Eye (tissue), 1 donor: ENCODE measurements around the gene PPCDC.

Experiments used
- DNase-seq: peaks from one replicate; pipeline ENCODE4 v3.0.0-alpha.2; 2015

Gene PPCDC, protein sequence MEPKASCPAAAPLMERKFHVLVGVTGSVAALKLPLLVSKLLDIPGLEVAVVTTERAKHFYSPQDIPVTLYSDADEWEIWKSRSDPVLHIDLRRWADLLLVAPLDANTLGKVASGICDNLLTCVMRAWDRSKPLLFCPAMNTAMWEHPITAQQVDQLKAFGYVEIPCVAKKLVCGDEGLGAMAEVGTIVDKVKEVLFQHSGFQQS

GRCh38 chr15:75023181-75023871 is at the start of gene PPCDC:
Gene PPCDC (plus strand): TSS chr15:75023590. CDS start chr15:75028319, 4,729 bp downstream.
- peak; percentile 98 for DNase-seq

DNA sequence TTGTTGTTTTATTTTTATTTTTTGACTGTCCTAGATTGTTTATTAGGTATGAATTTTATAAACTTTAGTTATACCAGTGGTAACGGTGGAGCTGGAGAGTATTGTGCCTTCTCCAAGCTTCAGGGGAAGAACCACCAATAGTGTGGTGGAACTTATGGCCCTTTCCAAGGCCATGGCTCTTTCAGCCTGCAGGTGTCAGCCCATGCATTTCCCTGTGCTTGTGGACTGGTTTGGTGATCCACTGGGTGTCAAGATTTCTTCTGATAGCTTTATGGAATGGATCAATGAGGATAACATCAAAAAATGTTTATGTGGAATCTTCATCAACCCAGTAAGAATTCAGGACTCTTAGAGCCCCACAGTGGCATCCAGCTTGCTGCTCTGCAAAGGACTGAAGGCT is 47.2 kb upstream of the PPCDC start:
- DNase-seq: no peak

GRCh38 chr15:74977599-74977998 is 45.8 kb upstream of the PPCDC start:
- no peak for DNase-seq

DNA sequence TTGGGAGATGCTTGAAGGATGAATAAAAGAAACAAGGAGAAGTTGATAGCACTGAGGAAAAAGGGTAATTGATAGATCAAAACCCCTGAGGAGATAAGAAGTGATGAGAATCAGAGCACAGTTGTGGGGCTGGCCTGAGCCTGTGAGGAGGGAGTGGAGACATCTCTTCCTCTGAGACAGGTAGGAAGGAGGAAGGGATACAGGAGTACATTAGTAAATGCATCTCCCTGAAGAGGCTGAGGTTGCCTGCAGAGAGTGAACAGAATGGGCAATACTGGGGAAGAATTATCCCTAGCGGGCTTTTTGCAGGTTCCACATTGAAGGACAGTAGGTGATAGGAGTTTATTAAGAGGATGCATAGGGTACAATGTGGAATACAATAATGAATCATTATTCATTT is 45.3 kb upstream of the PPCDC start:
- DNase-seq: no peak

GRCh38 chr15:74978503-74978902 is 44.9 kb upstream of the PPCDC start:
- no peak for DNase-seq

GRCh38 chr15:74982183-74982582 is 41.2 kb upstream of the PPCDC start:
- no peak for DNase-seq

GRCh38 chr15:74983725-74984231 is 39.6 kb upstream of the PPCDC start:
- DNase-seq: no peak

DNA sequence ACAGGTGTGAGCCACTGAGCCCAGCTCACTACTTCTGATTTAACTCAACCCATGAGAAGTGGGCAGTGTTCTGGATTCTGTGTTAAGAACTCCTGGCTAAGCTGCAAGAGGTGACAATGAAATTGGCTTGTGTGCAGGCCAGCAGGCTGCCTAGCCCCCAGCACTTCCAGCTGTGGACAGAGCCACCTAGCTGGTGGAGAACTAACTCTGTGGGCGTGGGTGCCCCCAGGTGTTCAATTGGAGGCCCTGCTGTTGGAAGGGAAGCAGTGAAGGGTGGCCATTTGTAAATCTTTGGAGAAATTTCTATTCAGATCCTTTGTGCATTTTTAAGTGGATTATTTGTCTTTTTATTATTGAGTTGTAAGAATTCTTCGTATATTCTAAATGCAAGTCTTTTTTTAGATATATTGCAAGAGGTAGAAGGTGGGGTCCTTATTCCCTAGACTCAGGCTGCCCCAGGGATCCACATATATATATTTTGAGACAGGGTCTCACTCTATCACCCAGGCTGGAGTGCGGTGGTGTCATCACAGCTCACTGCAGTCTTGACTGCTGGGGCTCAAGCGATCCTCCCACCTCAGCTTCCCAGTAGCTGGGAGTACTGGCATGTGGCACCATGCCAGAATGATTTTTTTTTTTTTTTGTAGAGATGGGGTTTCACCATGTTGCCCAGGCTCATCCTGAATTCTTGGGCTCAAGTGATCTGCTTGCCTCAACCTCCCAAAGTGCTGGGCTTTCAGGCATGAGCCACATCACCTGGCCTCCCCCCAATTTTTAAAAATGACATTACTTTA is 35.2 kb upstream of the PPCDC start:
- no peak for DNase-seq

DNA sequence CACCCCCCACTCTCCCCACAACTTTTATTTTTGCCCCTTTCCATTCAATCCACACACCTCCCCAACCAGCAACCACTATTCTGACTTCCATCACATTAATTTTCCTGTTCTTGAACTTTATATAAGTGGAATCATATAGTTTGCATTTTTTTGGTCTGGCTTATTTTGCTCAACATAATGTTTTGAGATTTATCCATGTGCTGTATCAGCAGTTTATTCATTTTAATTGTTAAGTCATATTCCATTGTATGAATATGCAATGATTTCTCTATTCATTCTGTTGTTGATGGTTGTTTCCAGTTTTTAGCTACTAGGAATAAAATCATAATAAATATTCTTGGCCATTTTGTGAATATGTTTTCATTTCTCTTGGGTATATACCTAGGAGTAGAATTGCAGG is 33.9 kb upstream of the PPCDC start:
- DNase-seq: no peak

DNA sequence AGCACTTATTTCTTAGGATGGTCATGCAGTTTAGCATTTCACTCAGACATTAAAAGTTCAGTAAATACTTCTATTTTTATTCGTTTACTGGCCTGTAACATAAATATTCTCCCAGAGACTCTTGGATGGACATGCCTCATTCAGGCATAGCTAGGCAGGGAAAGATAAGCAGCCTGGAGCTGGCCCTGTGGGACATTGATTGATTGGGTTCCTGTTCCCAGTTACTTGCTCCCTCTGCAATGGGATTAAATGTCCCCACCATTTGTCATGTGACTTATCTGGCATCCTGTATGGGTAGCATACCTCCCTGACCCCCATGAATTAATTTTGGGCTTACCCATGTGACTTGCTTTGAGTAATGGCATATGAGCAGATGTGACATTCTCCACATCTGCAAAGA is 30.8 kb upstream of the PPCDC start:
- DNase-seq: no peak

DNA sequence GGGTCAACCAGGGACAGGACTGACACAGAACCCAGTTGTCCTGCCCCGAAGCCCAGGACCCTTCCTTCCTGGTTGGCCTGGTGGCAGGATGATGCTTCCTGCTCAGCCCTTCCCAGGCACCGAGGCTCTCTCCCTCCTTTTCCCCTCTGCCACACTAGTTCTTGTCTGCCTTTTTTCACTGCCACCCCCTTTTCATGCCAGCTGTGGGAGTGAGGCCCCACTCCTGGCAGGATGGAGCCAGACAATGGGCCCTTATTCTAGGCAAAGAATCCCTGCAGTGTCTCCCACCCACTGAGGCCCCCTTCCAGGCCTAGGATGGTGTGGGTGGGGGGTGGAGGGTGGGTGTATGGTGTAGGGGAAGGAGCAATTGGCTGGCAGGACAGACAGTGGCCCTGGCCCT is 29.2 kb upstream of the PPCDC start:
- no peak for DNase-seq

- no peak for DNase-seq
These were observed 28.7 kb upstream of the PPCDC start for GRCh38 chr15:74994685-74995084.

- DNase-seq: peak; percentile 98
These were observed 28.1 kb upstream of the PPCDC start, which contains the start of gene SCAMP5 for GRCh38 chr15:74995182-74995778. Gene SCAMP5 (plus strand): TSS chr15:74995563. CDS start chr15:75011840, 16,277 bp downstream.

DNA sequence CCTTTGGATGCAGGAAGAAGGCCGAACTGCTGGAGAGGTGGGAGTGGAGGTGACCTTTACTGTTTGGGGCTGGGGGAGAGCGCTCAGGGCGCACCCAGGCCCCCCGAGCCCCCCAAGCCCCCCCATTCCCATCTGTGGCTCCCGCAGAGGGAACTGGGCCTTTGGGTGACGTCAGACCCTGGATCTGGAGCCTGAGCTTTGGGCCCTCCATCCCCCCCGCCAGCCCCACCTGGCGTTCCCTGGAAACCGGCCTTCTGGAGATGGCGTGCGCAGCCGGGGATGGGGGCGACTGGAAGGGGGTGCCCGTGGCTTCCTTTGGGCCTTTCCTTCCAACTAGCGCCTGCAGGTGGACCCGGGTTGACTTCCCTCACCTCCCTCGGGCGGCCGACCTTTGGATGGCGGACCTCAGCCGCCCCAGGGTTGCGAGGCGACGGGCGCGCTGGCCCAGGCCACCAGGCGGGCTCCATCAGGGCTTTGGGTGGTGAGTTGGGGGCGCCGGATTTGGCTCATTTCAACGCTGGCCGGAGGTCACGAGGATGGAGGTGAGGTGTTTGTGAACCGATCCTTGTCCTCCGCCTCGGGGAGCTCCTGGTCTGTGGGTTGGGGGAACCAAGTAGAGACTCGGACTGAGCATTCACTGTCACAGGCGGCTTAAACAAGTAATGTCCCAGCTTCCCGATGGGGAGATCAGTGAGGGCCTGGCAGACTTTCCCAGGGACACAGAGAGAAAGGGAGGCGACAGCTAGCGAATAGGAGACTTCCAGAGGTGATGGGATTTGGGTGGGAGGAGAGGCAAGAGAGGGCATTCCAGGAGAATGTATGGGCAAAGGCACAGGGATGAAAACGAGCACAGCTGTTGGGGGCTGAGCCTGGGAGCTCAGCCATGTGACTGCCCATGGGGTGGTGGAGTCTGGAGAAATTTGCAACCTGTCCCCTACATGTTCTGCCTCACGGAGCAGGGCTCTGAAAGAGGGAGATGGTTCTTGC is 27.3 kb upstream of the PPCDC start:
- DNase-seq: peak; percentile 77

- DNase-seq: no peak
These were observed 26.2 kb upstream of the PPCDC start for GRCh38 chr15:74997141-74997540.

- DNase-seq: no peak
These were observed 25.8 kb upstream of the PPCDC start for GRCh38 chr15:74997543-74997942.

DNA sequence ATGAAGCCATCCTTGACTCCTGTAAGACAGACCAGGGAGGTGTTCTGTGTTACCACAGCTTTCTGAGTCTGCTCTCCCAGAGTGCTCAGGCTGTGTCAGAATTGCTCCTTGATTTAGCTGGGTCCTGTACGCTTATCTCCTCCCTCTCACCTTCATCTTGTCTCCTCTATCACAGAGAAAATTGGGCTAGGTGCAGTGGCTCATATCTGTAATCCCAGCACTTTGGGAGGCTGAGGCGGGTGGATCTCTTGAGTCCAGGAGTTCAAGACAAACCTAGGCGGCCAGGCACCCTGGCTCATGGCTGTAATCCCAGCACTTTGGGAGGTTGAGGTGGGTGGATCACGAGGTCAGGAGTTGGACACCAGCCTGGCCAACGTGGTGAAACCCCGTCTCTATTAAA is 22.1 kb upstream of the PPCDC start:
- no peak for DNase-seq

DNA sequence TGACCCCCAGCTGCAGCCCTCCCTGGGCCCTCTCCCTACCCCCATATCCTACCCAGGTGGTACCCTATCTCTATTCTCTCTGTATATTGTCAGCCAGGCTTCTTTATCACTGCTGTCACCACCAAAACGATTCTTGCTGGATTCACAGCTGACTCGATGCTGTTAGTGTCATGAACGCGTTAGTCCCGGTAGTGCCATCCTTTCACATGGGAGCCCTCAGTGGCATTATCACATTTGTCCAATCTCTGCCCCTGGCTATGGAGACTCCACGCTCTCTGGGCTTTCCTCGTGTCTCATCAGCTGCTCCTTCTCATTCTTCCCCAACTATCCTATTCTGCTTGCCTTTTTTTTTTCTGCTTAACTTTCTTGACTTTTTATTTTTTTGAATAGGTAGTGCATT is 21.0 kb upstream of the PPCDC start:
- no peak for DNase-seq

DNA sequence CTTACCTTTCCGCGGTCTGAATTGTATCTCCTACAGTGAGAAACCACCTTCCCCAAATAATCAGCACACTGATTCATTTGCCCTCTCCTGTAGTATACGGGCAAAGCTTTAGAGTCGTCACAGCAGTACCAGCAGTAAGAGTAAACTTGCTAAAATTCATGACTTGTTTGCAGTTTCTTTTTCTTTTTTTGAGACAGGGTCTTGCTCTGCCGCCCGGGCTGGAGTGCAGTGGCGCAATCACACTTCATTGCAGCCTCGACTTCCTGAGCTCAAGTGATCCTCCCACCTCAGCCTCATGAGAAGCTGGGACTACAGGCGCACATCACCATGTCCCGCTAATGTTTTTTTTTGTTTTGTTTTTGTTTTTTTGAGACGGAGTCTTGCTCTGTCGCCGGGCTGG is 16.2 kb upstream of the PPCDC start:
- DNase-seq: no peak

DNA sequence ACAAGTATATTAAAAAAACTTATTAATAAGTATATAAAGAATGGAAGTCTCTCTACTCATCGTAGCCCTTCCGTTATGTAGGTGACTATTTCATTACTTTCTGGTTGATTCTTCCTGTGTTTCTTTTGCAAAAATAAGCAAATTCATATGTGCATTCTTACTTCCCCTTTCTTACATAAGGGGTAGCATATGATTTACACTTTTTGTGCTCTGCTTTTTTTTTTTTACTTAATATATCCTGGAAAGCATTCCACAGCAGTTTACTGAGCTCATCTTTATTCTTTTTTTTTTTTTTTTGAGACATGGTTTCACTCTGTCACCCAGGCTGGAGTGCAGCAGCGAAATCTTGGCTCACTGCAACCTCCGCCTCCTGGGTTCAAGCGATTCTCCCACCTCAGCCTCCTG is 15.2 kb upstream of the PPCDC start:
- no peak for DNase-seq

DNA sequence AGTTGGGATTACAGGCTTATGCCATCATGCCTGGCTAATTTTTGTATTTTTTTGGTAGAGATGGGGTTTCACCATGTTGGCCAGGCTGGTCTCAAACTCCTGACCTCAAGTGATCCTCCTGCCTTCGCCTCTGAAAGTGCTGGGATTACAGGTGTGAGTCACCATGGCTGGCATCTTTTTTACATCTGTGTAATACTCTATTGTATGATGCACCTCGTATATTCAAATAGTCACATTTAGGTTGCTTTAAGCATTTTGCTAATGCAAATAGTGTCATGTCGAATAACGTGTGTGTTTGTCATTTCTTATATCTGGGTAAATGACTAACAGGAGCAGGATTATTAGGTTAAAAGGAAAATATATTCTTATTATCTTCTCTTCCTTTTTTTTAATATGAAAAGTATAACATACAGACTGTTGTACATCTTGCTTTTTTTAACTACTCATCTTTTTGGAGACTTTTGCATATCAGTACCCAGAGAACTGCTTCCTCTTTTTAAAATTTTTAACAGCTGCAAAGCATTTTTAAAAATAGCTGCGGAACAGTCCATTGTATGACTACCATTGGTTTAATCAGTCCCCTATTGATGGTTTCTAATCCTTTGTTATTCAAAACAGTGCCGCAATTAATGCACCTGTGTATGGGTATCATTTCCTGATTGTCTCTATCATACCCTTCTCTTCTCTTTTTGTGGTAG is 14.6 kb upstream of the PPCDC start:
- no peak for DNase-seq
